T-cell (primary cell): ENCODE results near the gene SNPH. TPM values are rescaled to one million over a fixed set of nuclear protein-coding genes. Genes with fewer than 3 reads are reported as not detected.
A peak's percentile ranks its signal among the peaks of the same experiment; 100 is the strongest.

ENCODE experiments used
- ATAC-seq, 4 experiments: fragments of 200-7000 bp in 3 of 4; fragments of 150-1000 bp in 1 of 4; cut with Tn5 transposase; replicated peaks in 1 of 4; 1 replicate in 3 of 4; 2 replicates in 1 of 4; pipeline ENCODE4 v1.10.0; 2021; ENCODE audit warnings: moderate library complexity in 3 of 4, mild to moderate bottlenecking in 2 of 4, moderate number of reproducible peaks in 1 of 4
- CTCF ChIA-PET, 2 donors: fragments of 300-600 bp; sonication (Branson Sonifier 250); formaldehyde crosslinking; loops; one replicate each; lab custom pipeline; 2022; ENCODE audit warnings: antibody characterized with exemption in 2 of 2; lab: Charles Lee
- POLR2A ChIA-PET, 2 donors: fragments of 300-600 bp; sonication (Branson Sonifier 250); formaldehyde crosslinking; loops; one replicate each; lab custom pipeline; 2022; ENCODE audit warnings: antibody characterized with exemption in 2 of 2; lab: Charles Lee
- DNase-seq, 35 experiments: peaks; one replicate each; pipeline versions ENCODE4 v3.0.0 to v3.0.0-alpha.2; 2013 to 2023
- H3K27ac ChIP-seq: one replicate; pipeline ENCODE4 v1.5.1; 2013; ENCODE audit warnings: low read length
- H3K27me3 ChIP-seq, 2 experiments: replicated peaks in 1 of 2; 1 replicate in 1 of 2; 2 replicates in 1 of 2; pipeline versions ENCODE4 v1.6.1 to v1.7.0; 2013; ENCODE audit warnings: low read length in 1 of 2, mixed read lengths in 1 of 2; ENCODE audit not compliant: control insufficient read depth in 2 of 2, insufficient read depth in 2 of 2; ENCODE audit errors: extremely low read depth in 1 of 2
- H3K36me3 ChIP-seq, 2 donors: 1 replicate in 1 of 2; 2 replicates in 1 of 2; pipeline versions ENCODE4 v1.6.1 to v1.7.0; 2013; ENCODE audit warnings: low read length in 1 of 2; ENCODE audit not compliant: control insufficient read depth in 2 of 2, insufficient read depth in 1 of 2; ENCODE audit errors: extremely low read depth in 1 of 2
- H3K4me1 ChIP-seq, 2 experiments: 1 replicate in 1 of 2; 2 replicates in 1 of 2; pipeline versions ENCODE4 v1.6.1 to v1.7.0; 2013; ENCODE audit warnings: low read length in 2 of 2, mixed read lengths in 1 of 2; ENCODE audit not compliant: insufficient read depth in 2 of 2, control insufficient read depth in 1 of 2; ENCODE audit errors: extremely low read depth in 1 of 2
- H3K4me3 ChIP-seq, 2 donors: 1 replicate in 1 of 2; 2 replicates in 1 of 2; pipeline versions ENCODE4 v1.5.1 to v1.7.0; 2013; ENCODE audit warnings: mild to moderate bottlenecking in 2 of 2, low read length in 1 of 2, moderate library complexity in 1 of 2; ENCODE audit not compliant: control insufficient read depth in 1 of 2; ENCODE audit errors: extremely low read depth in 1 of 2
- H3K9me3 ChIP-seq: 2 replicates; pipeline ENCODE4 v1.7.0; 2013
- H3K27ac Mint-ChIP-seq, 2 donors: one replicate each; pipeline ENCODE4 v1.8.0; 2020 to 2021; ENCODE audit warnings: mild to moderate bottlenecking in 2 of 2, mixed read lengths in 2 of 2
- H3K27me3 Mint-ChIP-seq, 2 donors: one replicate each; pipeline ENCODE4 v1.8.0; 2021 to 2022; ENCODE audit warnings: mixed read lengths in 2 of 2
- H3K36me3 Mint-ChIP-seq: one replicate; pipeline ENCODE4 v1.8.0; 2021; ENCODE audit warnings: mixed read lengths
- H3K4me1 Mint-ChIP-seq, 3 donors: one replicate each; pipeline ENCODE4 v1.8.0; 2020 to 2022; ENCODE audit warnings: mixed read lengths in 3 of 3, mild to moderate bottlenecking in 1 of 3
- H3K4me3 Mint-ChIP-seq, 3 donors: one replicate each; pipeline ENCODE4 v1.8.0; 2020 to 2022; ENCODE audit warnings: mild to moderate bottlenecking in 3 of 3, mixed read lengths in 3 of 3, moderate library complexity in 3 of 3
- H3K9me3 Mint-ChIP-seq, 3 donors: one replicate each; pipeline ENCODE4 v1.8.0; 2020 to 2022; ENCODE audit warnings: mixed read lengths in 3 of 3
- WGBS: methylation state at CpG from one replicate; pipeline ENCODE4 v1.1.5; 2013; ENCODE audit warnings: missing lambda C conversion rate; ENCODE audit not compliant: insufficient coverage; 5-methylcytosine and 5-hydroxymethylcytosine counted together
- total RNA-seq, 35 experiments: library from RNA in 6 of 35; stranded (reverse) in 6 of 35; fragments of 120-200 nt in 1 of 35; gene quantifications; one replicate each; pipeline versions ENCODE4 v1.2.1 to v1.2.4 and lab custom pipeline; 2013 to 2026

Gene SNPH
- total RNA-seq, 5 donors from 2014 or later (not counting 1 experiment from before 2014, with no cell fraction given) = 12.9 to 29.8 (median 23.4) TPM

DNA sequence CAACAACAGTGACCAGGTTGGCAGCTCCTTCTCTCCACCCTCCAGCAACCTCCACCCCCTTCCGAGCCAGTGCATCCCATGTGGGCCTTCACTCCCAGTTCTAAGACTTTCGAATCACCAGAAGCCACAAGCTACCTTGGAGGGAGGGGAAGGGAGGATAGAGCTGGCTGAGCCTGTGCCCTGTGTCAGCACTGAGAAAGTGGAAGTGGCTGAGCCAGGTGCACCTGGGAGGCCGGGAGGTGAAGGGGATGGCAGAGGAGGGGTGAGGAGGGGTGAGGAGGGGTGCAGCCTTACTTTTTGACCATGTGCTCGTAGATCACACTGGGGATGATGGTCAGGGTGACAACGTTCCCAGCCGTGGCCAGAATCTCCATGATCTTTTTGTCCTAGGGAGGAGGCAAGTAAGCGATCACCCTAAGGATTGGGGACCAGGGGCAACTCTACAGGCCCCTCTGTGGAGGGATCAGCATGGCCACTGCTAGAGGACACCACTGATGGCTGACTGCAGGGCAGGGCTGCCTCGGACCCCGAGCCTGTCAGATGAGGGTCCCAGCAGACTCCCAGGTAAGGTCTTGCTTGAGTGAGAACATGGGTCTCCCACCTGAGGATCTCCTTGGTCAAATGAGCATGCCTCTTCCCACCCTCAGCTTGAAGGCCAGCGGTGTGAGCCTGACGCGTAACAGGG, 44.6 kb downstream of the SNPH start:
- POLR2A ChIA-PET = no interaction called here
- Mint-ChIP-seq H3K4me3 (no peak overlapping the region), H3K9me3 (no peaks in the 10 kb centered on the region), H3K27ac (no peak overlapping the region), H3K4me1 (peaks cover 0 to 4% (median 0%) of the 10 kb centered on the region in 3 donors), H3K36me3 (peaks cover 7% of the 10 kb centered on the region), H3K27me3 (no peaks in the 10 kb centered on the region)
- peaks cover 2 to 6% of the 10 kb centered on the region in 2 donors for H3K36me3 ChIP-seq
- H3K4me1 ChIP-seq = peaks cover 0 to 6% of the 10 kb centered on the region in 2 experiments
- no peak for ATAC-seq
- H3K9me3 ChIP-seq = no peaks in the 10 kb centered on the region
- CTCF ChIA-PET = no interaction called here
- H3K27ac ChIP-seq = no peak overlapping the region
- H3K4me3 ChIP-seq = no peak overlapping the region
- no peaks in the 10 kb centered on the region for H3K27me3 ChIP-seq
- no peak for DNase-seq
- 75% methylated on average over 7 of the region's 12 CpGs for WGBS

DNA sequence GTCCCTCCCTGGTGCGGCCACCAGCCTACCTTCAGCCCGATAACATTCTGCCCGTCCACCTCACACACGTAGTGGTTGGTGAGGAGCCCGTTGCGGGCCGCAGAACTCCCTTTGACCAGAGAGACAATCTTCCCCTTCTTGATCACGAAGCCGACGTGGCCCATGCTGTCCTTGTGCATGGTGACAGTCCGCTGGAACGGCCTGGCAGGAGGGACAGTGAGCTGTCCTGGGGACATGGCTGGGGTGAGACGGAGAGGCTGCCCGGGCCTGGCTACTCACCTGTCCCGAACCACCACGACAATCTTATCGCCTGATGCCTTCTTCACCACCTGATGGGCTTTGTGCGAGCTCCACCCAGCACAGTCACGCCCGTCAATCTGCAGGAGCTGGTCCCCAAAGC, 46.2 kb downstream of the SNPH start:
- H3K4me1 Mint-ChIP-seq = peaks cover 0 to 4% (median 0%) of the 10 kb centered on the region in 3 donors
- CTCF ChIA-PET = interaction anchor here (1.0 to 1.2 kb wide), 3 partner anchors 71 to 126 kb away, joined by 3 read pairs; no protein-coding TSS in a partner anchor
- peaks cover 7% of the 10 kb centered on the region for H3K36me3 Mint-ChIP-seq
- POLR2A ChIA-PET = interaction anchor here in 1 of 2 donors (0.6 kb wide), 1 partner anchor 26 kb away, joined by 7 read pairs; no protein-coding TSS in a partner anchor
- Histone ChIP-seq H3K4me3 (no peak overlapping the region), H3K36me3 (peaks cover 0 to 2% of the 10 kb centered on the region in 2 donors), H3K4me1 (peaks cover 0 to 6% of the 10 kb centered on the region in 2 experiments), H3K9me3 (no peaks in the 10 kb centered on the region), H3K27me3 (no peaks in the 10 kb centered on the region), H3K27ac (no peak overlapping the region)
- DNase-seq = no peak
- H3K9me3 Mint-ChIP-seq = no peaks in the 10 kb centered on the region
- no peak overlapping the region for H3K4me3 Mint-ChIP-seq
- no peaks in the 10 kb centered on the region for H3K27me3 Mint-ChIP-seq
- no peak for ATAC-seq
- H3K27ac Mint-ChIP-seq = no peak overlapping the region
- WGBS = 91% methylated on average over 17 of the region's 20 CpGs

DNA sequence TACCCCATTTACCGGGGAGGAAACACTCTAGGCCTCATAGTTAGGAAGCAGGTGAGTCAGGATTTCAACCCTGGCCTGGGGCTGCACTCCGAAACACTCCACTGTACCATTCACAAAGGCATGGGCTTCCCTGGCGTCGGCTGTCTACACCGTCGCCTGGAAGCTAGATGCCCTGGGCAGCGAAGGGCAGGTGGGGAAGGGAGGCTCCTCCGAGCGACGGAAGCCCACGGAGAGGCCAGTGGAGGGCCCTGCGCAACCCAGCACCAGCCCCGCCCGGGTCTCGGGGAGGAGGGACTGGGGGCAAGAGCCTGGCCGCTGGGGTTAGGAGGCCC, 46.8 kb downstream of the SNPH start:
- CTCF ChIA-PET = interaction anchor here (1.0 to 1.2 kb wide), 5 partner anchors 9 to 128 kb away, joined by 3 to 5 read pairs (median 3); no protein-coding TSS in a partner anchor
- Mint-ChIP-seq H3K9me3 (no peaks in the 10 kb centered on the region), H3K4me3 (no peak overlapping the region), H3K4me1 (peaks cover 2 to 6% (median 4%) of the 10 kb centered on the region in 3 donors), H3K36me3 (peaks cover 7% of the 10 kb centered on the region), H3K27ac (no peak overlapping the region), H3K27me3 (no peaks in the 10 kb centered on the region)
- DNase-seq (no peak), ATAC-seq (no peak)
- Histone ChIP-seq H3K4me1 (peaks cover 0 to 6% of the 10 kb centered on the region in 2 experiments), H3K27me3 (no peaks in the 10 kb centered on the region), H3K9me3 (no peaks in the 10 kb centered on the region), H3K27ac (no peak overlapping the region), H3K4me3 (no peak overlapping the region), H3K36me3 (peaks cover 0 to 1% of the 10 kb centered on the region in 2 donors)
- 86% methylated on average over 11 of the region's 16 CpGs for WGBS
- POLR2A ChIA-PET = no interaction called here

DNA sequence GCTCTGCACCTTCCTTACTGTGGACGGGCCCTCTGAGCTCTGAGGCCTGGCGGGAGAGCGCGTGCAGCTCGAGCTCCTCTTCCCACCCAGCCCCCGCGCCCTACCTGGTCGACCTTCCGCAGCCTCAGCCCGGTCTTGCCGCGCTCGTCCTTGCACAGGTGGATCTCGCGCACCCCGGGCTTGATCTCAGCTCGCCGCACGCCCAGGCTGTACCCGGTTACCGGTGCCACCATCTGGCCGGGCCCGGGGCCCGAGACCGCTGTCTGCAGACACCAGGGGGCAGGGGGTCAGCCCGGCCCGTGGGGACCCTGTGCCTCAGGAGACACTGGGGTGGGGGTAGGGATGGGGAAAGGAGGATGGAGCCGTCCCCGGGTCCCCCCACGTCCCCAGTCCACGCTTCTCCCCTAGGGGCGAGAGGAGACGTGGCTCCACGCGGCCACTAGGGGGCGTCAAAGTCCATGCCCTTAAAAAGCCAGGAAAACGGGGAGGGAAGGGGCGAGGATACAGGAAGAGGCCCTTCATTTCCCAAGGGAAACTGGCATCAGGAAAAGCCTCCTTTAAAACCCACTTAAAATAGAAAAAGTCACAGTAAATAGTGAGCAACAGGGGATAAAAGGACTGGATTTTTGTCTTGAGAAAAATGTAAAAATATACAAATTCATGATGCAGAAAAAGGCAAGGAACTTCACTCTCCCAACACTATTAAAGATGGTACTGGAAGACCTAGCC, 47.3 kb downstream of the SNPH start:
- Histone ChIP-seq H3K27ac (no peak overlapping the region), H3K4me1 (peaks cover 0 to 6% of the 10 kb centered on the region in 2 experiments), H3K27me3 (no peaks in the 10 kb centered on the region), H3K9me3 (no peaks in the 10 kb centered on the region), H3K36me3 (no peaks in the 10 kb centered on the region), H3K4me3 (no peak overlapping the region)
- Mint-ChIP-seq H3K36me3 (peaks cover 4% of the 10 kb centered on the region), H3K9me3 (no peaks in the 10 kb centered on the region), H3K4me3 (no peak overlapping the region), H3K27ac (no peak overlapping the region), H3K27me3 (no peaks in the 10 kb centered on the region), H3K4me1 (peaks cover 2 to 8% (median 4%) of the 10 kb centered on the region in 3 donors)
- WGBS = 52% methylated on average over 28 of the region's 38 CpGs
- ChIA-PET CTCF (interaction anchor here (0.6 to 1.2 kb wide), 6 partner anchors 8 to 127 kb away, joined by 3 to 5 read pairs (median 3); no protein-coding TSS in a partner anchor), POLR2A (no interaction called here)
- ATAC-seq (peak; percentile 61 to 83 (median 74)), DNase-seq (peak in 33 of 35 experiments; percentile 20 to 83 (median 50))

DNA sequence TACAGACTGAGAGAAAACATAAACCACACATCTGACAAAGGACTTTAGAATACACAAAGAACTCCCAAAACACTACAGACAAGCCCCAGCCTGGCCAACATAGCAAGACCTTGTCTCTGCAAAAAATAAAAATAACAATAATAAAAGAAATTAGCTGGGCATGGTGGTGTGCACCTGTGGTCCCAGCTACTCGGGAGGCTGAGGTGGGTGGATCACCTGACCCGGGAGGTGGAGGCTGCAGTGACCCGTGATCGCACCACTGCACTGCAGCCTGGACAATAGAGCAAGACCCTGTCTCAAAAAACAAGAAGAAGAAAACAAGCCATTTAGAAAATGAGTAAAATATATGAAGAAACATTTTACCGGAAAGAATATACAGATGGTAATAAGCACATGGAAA, 49.7 kb downstream of the SNPH start:
- no peak overlapping the region for H3K27ac Mint-ChIP-seq
- ChIA-PET POLR2A (no interaction called here), CTCF (interaction anchor here in 1 of 2 donors (1.8 to 2.9 kb wide), 3 partner anchors 9 to 188 kb away, joined by 5 to 8 read pairs (median 7); no protein-coding TSS in a partner anchor)
- H3K27me3 ChIP-seq = no peaks in the 10 kb centered on the region
- no peak overlapping the region for H3K4me3 Mint-ChIP-seq
- H3K4me1 ChIP-seq = peaks cover 0 to 6% of the 10 kb centered on the region in 2 experiments
- 89% methylated on average over 3 of the region's 5 CpGs for WGBS
- ATAC-seq (no peak), DNase-seq (no peak)
- H3K27me3 Mint-ChIP-seq = no peaks in the 10 kb centered on the region
- no peaks in the 10 kb centered on the region for H3K9me3 ChIP-seq
- no peaks in the 10 kb centered on the region for H3K9me3 Mint-ChIP-seq
- no peaks in the 10 kb centered on the region for H3K36me3 ChIP-seq
- H3K36me3 Mint-ChIP-seq = peaks cover 4% of the 10 kb centered on the region
- H3K4me1 Mint-ChIP-seq = peaks cover 2 to 8% (median 4%) of the 10 kb centered on the region in 3 donors
- H3K27ac ChIP-seq = no peak overlapping the region
- H3K4me3 ChIP-seq = no peak overlapping the region

DNA sequence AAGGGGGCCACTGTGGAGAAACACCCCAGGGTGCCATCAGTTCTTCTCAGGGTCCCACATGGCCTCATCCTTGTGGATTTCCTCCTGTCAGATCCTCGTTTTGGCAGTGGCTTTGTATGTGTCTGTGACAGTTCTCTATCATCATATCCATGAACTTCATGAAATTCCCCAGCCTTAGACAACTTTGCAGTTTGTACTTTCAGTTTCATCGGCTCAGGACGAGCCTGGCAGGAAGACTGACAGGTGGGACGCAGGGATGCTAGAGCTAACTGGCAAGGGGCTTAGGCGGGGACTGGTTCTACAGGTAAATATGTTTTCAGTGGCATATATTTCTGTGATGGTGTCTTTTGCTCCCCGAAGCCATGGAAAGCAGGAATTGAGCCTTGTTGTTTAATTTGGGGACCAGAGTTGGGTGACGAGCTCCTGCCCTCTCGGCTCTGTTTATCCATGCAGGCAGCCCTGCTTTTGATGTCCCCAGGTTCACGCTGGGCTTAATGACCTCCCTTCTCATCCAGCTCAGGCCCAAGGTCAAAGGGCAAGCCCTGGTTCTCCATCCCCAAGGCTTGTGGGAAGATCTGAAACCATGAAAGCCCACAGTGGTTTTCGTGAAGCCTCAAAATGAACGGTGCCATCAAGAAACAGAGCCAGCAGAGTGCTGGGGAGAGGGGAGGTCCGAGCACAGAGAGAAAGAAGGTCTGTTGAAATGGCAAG, 51.6 kb downstream of the SNPH start:
- H3K27me3 ChIP-seq = peaks cover 0 to 2% of the 10 kb centered on the region in 2 experiments
- DNase-seq (no peak), ATAC-seq (no peak)
- no peak overlapping the region for H3K27ac Mint-ChIP-seq
- no peaks in the 10 kb centered on the region for H3K27me3 Mint-ChIP-seq
- no peak overlapping the region for H3K4me3 ChIP-seq
- no peak overlapping the region for H3K27ac ChIP-seq
- peaks cover 2 to 8% (median 4%) of the 10 kb centered on the region in 3 donors for H3K4me1 Mint-ChIP-seq
- no peaks in the 10 kb centered on the region for H3K36me3 Mint-ChIP-seq
- H3K9me3 ChIP-seq = no peaks in the 10 kb centered on the region
- H3K9me3 Mint-ChIP-seq = no peaks in the 10 kb centered on the region
- no peaks in the 10 kb centered on the region for H3K36me3 ChIP-seq
- POLR2A ChIA-PET = no interaction called here
- peak overlapping the region in 1 of 3 donors; percentile 28 for H3K4me3 Mint-ChIP-seq
- CTCF ChIA-PET = no interaction called here
- 60% methylated on average over 10 of the region's 12 CpGs for WGBS
- peaks cover 0 to 6% of the 10 kb centered on the region in 2 experiments for H3K4me1 ChIP-seq
